KMS-11 (cell line): Measurements from ENCODE around the gene ZMYND8.
"Not testable (repeated sequence)": the region's sequence is repeated elsewhere in the genome, so short reads cannot be mapped to it uniquely, and the experiment has no call there.

ENCODE experiments used
- H2AFZ ChIP-seq: fragments of 200-600 bp; sonication (generic); 2 replicates; pipeline ENCODE4 v1.6.1; 2016; ENCODE audit warnings: antibody characterized with exemption, mixed run types, low read depth
- H3K27ac ChIP-seq: fragments of 200-600 bp; sonication (generic); 2 replicates; pipeline ENCODE4 v1.6.1; 2016; ENCODE audit warnings: mild to moderate bottlenecking, mixed run types
- H3K27me3 ChIP-seq: fragments of 200-600 bp; sonication (generic); 2 replicates; pipeline ENCODE4 v1.6.1; 2017; ENCODE audit warnings: mild to moderate bottlenecking, low read depth, mixed run types, moderate library complexity; ENCODE audit not compliant: insufficient read depth
- H3K36me3 ChIP-seq: fragments of 200-600 bp; sonication (generic); 2 replicates; pipeline ENCODE4 v1.6.1; 2017; ENCODE audit warnings: mild to moderate bottlenecking, mixed run types; ENCODE audit not compliant: insufficient read depth
- H3K4me1 ChIP-seq: fragments of 200-600 bp; sonication (generic); 2 replicates; pipeline ENCODE4 v1.6.1; 2016; ENCODE audit warnings: mild to moderate bottlenecking, low read depth, mixed run types; ENCODE audit not compliant: poor library complexity, severe bottlenecking
- H3K4me2 ChIP-seq: fragments of 200-600 bp; sonication (generic); 2 replicates; pipeline ENCODE4 v1.7.0; 2016; ENCODE audit warnings: mild to moderate bottlenecking, mixed run types
- H3K4me3 ChIP-seq: fragments of 200-600 bp; sonication (generic); IDR thresholded peaks from 2 replicates; pipeline ENCODE4 v1.6.1; 2017; ENCODE audit warnings: low read depth, low read length, mixed read lengths; ENCODE audit not compliant: insufficient read depth
- H3K79me2 ChIP-seq: fragments of 200-600 bp; sonication (generic); 2 replicates; pipeline ENCODE4 v1.6.1; 2016; ENCODE audit warnings: low read depth, mixed run types; ENCODE audit not compliant: insufficient read depth
- H3K9ac ChIP-seq: fragments of 200-600 bp; sonication (generic); 2 replicates; pipeline ENCODE4 v1.6.1; 2016; ENCODE audit warnings: mild to moderate bottlenecking, mixed run types
- H4K20me1 ChIP-seq: fragments of 200-600 bp; sonication (generic); 2 replicates; pipeline ENCODE4 v1.6.1; 2016; ENCODE audit warnings: mild to moderate bottlenecking, mixed run types; ENCODE audit not compliant: insufficient read depth
- CTCF ChIP-seq: fragments of 200-600 bp; sonication (generic); conservative IDR thresholded peaks from 2 replicates; pipeline ENCODE4 v1.6.1; 2017; ENCODE audit warnings: low read depth, mild to moderate bottlenecking, antibody characterized with exemption, low read length, moderate library complexity, mixed read lengths

Gene ZMYND8

GRCh38 chr20:47262365-47263013 lies 94.0 kb downstream of the ZMYND8 start:
- Histone ChIP-seq H3K79me2 (no peaks in the 10 kb centered on the region), H3K27me3 (no peaks in the 10 kb centered on the region), H3K36me3 (peaks cover 5% of the 10 kb centered on the region), H2AFZ (no peak overlapping the region), H3K27ac (no peak overlapping the region), H4K20me1 (no peaks in the 10 kb centered on the region), H3K4me3 (no peak overlapping the region), H3K9ac (no peak overlapping the region), H3K4me1 (no peaks in the 10 kb centered on the region), H3K4me2 (no peak overlapping the region)
- TF ChIP-seq CTCF = no peak

DNA sequence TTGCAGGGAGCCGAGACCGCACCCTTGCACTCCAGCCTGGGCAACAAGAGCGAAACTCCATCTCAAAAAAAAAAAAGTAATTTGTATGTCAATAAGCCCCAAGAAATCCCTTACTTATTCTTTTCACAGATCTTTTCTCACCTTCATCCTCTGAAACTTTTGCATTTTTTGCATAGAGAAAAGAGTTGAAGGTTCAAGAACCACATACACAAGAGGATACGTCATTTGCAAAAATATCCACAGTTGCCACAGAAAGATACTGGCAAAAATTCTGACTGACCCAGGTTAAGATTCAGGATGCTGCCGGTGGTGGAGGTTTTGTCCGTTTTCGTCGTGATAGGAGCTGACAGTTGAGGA lies 94.5 kb downstream of the ZMYND8 start:
- Histone ChIP-seq H3K27ac (no peak overlapping the region), H3K36me3 (peaks cover 5% of the 10 kb centered on the region)

GRCh38 chr20:47261161-47261774 lies 95.2 kb downstream of the ZMYND8 start:
- H3K9ac ChIP-seq, H3K79me2 ChIP-seq, H4K20me1 ChIP-seq, H2AFZ ChIP-seq, H3K4me2 ChIP-seq, H3K27me3 ChIP-seq, H3K36me3 ChIP-seq, H3K27ac ChIP-seq, H3K4me1 ChIP-seq, H3K4me3 ChIP-seq: not testable (repeated sequence)

More for the DNA sequence above, 94.5 kb downstream of the ZMYND8 start:
- Histone ChIP-seq H4K20me1 (no peaks in the 10 kb centered on the region), H3K9ac (no peak overlapping the region), H3K79me2 (no peaks in the 10 kb centered on the region), H3K4me3 (no peak overlapping the region), H3K4me2 (no peak overlapping the region), H3K27me3 (no peaks in the 10 kb centered on the region), H3K4me1 (no peaks in the 10 kb centered on the region), H2AFZ (no peak overlapping the region)
- no peak for TF ChIP-seq CTCF

DNA sequence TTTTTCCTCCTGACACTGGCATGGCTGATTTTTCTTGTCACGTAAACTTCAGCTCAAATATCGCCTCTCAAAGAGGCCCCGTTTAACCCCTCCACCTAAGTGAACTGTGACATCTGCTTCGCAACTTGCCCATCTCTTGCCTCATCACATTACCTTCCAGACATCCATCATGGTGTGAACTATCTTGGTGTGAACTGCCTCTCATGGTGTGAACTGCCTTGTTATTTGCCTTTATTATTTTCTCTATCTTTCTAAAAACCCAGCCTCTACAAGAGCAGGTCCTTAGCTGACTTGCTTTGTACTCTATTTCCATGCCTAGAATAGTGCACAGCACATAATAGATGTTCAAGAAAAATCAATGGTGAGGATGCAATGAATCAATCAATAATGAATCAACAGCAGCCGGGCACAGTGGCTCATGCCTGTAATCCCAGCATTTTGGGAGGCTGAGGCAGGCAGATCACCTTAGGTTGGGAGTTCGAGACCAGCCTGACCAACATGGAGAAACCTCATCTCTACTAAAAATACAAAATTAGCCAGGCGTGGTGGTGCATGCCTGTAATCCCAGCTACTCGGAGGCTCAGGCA lies 95.9 kb downstream of the ZMYND8 start:
- H3K4me2 ChIP-seq, H3K79me2 ChIP-seq, H2AFZ ChIP-seq, H3K36me3 ChIP-seq, H3K27me3 ChIP-seq, H3K4me1 ChIP-seq, H3K9ac ChIP-seq, H4K20me1 ChIP-seq, H3K27ac ChIP-seq, H3K4me3 ChIP-seq: not testable (repeated sequence)

DNA sequence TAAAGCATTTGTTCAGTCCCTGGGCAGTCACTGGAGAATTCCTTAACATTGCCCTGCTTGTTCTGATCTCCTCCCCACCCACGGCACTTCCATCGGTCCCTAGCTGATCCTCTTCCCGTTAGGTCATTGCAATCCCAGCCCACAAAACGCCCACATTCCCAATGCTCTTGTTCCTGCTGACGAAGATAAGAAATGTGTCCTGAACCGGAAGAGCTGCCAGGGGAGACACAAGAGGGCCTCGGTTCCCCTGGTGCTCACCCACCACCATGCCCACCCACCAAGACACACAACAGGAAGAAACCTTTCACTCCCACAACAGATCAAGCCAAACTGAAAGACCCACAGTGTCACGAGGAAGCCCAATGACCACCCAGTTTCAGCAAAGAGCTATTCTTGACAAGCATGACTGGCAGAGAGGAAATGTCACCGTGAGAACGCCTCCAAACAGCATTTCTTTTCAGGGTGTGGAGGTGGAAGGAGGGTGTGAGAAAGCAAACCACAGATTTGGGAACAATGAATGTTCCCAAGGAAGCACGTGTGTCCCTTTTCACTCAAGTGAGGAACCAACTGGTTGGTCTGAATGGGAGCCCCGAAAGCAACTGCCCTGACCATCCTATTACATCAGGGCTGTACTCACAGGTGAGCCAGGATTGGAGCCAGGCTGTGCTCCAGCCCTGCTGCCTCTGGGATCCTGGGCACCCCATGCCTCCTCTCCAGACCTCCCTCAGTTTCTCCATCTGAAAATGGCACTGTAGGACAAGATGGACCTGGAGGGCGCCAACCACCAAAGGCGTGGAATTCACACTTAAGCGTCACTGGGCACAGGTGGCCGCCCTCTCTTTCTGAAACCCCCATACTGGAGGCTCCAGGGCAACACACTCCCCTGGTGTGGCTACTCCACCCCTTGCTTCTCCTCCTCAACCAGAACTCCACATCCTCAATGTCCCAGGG lies 97.5 kb downstream of the ZMYND8 start:
- peaks cover 5% of the 10 kb centered on the region for H3K36me3 ChIP-seq
- no peaks in the 10 kb centered on the region for H4K20me1 ChIP-seq
- no peak overlapping the region for H2AFZ ChIP-seq
- no peak overlapping the region for H3K9ac ChIP-seq
- no peak overlapping the region for H3K27ac ChIP-seq
- no peak for TF ChIP-seq CTCF
- no peak overlapping the region for H3K4me2 ChIP-seq
- H3K4me3 ChIP-seq = no peak overlapping the region
- no peaks in the 10 kb centered on the region for H3K79me2 ChIP-seq
- H3K27me3 ChIP-seq = no peaks in the 10 kb centered on the region
- H3K4me1 ChIP-seq = no peaks in the 10 kb centered on the region
